Cardiac fibroblast (primary cell): ENCODE results near the gene ANKLE1.

Experiments
- DNase-seq, 2 donors: peaks; one replicate each; pipeline versions ENCODE4 v3.0.0 to v3.0.0-alpha.2; 2010; ENCODE audit warnings: low read depth in 2 of 2
- H3K4me3 ChIP-seq, 2 donors: replicated peaks in 1 of 2; 1 replicate in 1 of 2; 2 replicates in 1 of 2; pipeline ENCODE4 v1.5.1; 2011; ENCODE audit warnings: low read depth in 2 of 2, low read length in 2 of 2, mild to moderate bottlenecking in 2 of 2, moderate library complexity in 1 of 2
- TF ChIP-seq, protein P1 (sequence below): IDR thresholded peaks from one replicate; pipeline ENCODE4 v1.5.1; 2011; ENCODE audit warnings: low read depth, mild to moderate bottlenecking, low read length, inconsistent platforms

The ANKLE1 gene

DNA sequence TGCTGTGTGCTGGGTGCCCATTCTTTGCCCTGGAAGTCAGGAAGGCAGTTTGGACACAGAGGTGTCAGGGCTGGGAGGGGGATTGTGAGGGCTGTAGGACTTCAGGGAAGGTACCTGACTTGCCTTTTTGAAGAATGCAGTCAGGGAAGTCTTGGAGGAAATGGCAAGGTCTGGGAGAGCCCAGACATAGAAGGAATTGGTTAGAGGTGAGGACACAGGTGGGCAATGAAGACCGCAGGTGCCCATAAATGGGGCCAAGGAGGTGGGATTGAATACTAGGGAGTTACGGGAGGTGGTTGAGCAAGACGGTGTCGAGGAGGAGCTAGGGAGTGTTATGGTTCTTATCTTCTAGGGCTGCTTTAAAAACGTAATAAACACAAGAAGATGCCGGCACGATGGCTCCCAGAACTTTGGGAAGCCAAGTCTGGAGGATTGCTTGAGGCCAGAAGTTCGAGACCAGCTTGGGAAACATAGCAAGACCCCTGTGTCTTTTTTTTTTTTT is 26.2 kb downstream of the ANKLE1 start:
- TF ChIP-seq, protein P1, sequence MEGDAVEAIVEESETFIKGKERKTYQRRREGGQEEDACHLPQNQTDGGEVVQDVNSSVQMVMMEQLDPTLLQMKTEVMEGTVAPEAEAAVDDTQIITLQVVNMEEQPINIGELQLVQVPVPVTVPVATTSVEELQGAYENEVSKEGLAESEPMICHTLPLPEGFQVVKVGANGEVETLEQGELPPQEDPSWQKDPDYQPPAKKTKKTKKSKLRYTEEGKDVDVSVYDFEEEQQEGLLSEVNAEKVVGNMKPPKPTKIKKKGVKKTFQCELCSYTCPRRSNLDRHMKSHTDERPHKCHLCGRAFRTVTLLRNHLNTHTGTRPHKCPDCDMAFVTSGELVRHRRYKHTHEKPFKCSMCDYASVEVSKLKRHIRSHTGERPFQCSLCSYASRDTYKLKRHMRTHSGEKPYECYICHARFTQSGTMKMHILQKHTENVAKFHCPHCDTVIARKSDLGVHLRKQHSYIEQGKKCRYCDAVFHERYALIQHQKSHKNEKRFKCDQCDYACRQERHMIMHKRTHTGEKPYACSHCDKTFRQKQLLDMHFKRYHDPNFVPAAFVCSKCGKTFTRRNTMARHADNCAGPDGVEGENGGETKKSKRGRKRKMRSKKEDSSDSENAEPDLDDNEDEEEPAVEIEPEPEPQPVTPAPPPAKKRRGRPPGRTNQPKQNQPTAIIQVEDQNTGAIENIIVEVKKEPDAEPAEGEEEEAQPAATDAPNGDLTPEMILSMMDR = no peak
- DNase-seq = no peak
- no peak overlapping the region for H3K4me3 ChIP-seq

DNA sequence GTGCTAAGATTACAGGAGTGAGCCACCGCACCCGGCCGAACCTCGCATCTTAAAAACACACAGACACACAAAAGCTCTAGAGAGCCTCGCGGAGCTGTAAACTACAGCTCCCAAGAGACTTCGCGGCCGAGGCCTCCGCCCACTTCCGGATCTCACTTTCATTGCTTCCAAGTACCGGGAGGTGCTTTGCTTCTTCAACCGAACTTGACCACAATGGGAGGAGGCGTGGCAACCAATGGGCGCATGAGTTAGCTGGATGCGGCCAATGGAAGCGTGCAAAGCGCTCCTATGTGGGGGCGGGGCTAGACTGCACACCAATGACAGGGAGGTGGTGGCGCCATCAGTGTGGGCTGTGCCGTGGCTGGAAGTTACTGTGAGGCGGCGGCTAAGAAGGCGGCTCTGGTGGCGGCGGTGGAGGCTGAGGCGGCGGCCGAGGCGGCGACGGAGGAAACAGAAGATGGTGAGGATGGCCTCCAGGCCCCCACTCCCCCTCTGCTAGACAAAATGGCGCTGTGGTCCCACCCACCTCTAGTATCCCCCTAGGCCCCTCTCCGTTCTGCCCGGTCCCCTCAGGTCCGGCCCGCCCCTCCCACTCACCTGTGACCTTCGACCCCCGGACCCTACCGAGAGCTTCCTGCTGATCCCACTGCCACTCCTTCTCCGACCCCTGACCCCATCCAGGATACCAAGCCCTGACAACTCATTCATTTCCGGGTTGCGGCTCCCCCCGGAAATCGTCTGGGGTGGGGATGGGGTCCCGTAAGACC is 27.7 kb downstream of the ANKLE1 start, which contains the start of gene DDA1:
Gene DDA1 (plus strand): TSS at position 366 of the 767 bp plus-strand sequence. CDS start 92 bp downstream, at position 458.
- peak; percentile 100 for DNase-seq
- H3K4me3 ChIP-seq = peak within 1 kb of the TSS; percentile 95 to 97
- TF ChIP-seq, protein P1 = no peak

DNA sequence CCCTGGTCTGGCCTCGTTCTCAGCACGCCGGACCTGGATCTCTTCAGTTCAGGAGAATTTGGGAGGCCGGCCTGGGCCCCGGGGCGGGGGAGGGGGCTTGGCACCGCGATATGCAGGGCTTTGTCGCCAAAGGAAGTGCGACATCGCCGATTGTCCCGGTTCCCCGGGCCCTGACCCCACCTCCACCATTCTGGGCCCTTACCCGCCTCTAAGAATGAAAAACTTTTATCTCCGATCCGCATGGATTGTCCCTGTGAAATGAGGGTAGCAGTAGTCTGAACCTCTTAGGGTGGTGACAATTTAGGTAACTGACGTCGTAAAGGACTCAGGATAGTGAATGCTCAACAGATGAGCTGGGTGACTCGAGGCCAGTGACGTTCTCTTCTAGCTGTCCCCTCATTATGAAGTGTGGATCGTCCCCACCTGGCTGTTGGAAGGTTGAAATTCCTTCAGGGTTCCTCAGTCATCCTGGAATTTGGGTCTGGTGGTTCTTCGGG is 28.3 kb downstream of the ANKLE1 start:
- no peak for DNase-seq
- H3K4me3 ChIP-seq = peak overlapping the region; percentile 95 to 97
- TF ChIP-seq, protein P1 = no peak

DNA sequence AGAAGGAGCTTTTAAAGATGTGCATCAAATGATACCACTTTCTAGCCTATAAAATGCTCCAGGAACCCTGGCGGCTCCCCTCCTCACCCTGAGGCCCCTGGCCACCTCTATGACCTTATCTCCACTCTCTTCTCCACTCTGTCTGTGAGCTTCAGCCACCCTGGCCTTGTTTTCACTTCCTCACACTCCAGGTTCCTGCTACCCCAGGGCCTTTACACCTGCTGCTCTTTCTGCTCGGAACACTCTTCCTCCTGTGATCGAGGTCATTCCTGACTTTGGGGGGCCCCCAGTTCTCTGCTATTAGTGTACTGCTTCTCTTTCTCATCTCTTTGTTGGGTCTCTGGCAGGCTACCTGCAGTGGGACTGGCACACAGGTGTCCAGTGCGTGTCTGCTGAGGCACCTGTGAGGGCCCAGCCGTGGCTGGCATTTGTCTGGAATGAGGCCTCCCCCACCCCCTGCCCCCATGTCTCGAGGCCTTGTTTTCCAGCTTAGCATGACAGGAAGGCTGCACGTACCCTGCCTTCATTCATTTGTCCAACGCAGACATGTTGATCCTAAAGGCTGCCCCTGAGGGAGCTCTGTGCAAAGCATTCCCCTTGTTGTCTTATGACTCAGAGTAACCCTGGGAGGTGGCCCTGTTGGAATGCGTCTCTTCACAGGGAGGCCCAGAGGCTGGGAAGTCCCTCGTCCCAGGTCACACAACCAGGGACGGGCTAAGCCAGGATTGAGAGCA is 29.9 kb downstream of the ANKLE1 start:
- peak in 1 of 2 donors; percentile 91 for DNase-seq
- TF ChIP-seq, protein P1 = no peak
- H3K4me3 ChIP-seq = peak overlapping the region in 1 of 2 donors; percentile 8

DNA sequence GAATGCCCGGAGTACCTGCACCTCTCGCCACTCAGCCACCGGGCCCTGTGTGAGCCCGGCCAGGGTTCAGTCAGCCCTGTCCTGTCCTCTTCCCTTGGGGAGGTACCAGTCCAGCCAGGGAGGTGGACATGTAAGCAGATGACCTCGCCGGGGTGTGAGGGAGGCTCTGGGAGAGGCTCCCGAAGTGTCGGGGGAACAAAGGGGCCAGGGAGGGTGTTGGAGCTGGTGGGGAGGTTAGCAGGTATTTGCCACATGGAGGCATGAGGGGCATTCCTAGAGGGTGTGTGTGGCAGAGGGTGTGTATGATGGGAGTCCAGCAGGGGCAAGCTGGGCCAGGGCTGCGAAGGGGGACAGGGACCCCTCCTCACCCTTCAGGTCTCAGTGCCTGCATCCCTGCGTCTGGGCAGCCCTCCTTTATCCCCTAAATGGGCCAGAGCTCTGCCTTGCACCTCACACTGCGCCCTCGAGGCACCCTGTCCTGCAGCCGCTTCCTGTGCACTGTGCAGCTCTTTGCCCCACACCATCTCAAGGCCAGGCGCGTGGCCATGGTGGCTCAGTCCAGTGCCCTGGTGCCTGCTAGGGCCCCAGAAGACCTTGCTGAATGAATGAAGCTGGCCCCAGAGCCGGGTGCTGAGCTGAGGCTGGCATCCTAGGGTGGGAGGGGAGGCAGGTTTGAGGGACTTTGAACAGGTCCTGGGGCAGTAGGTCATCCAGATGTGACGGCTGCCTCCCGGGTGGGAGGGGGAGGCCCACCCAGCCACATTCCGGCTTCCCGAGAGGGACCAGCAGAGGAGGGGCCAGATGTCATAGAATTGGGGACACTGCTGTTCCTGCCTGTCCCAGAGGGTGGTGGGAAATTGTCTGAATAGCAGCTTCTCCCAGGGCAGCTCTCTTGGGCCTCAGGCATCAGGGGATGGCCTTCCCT is 30.8 kb downstream of the ANKLE1 start:
- H3K4me3 ChIP-seq = peak overlapping the region in 1 of 2 donors; percentile 8
- DNase-seq = no peak
- TF ChIP-seq, protein P1 = no peak
